Measurements from ENCODE around the gene EVPL. TPM values are rescaled to one million over a fixed set of nuclear protein-coding genes. Genes with fewer than 3 reads are reported as not detected.

Gene EVPL
- total and polyA plus RNA-seq, 2 experiments from 2014 or later: 0.47 to 1.3 TPM

GRCh38 chr17:76050538-76051467, 23.7 kb upstream of the EVPL start:
- no peak overlapping the region for H2AFZ ChIP-seq
- H3K9me3 Mint-ChIP-seq: no peaks in the 10 kb centered on the region
- no peaks in the 10 kb centered on the region for H3K27me3 ChIP-seq (ENCODE audit: insufficient read depth)
- peaks cover 5% of the 10 kb centered on the region; the same call in 2 of the 3 replicates for H3K4me1 Mint-ChIP-seq
- ATAC-seq (no peak), DNase-seq (ENCODE audit: low spot score) (no peak)
- H3K9me2 ChIP-seq (ENCODE audit: insufficient read depth): no peaks in the 10 kb centered on the region
- no peak overlapping the region for H3K4me3 ChIP-seq
- no peak overlapping the region; the same call in 1 of the 2 replicates for H3K27ac Mint-ChIP-seq
- H3K27ac ChIP-seq (ENCODE audit: low read depth): peak overlapping the region; percentile 74; the same call in 1 of the 2 replicates
- H3K4me3 Mint-ChIP-seq: no peak overlapping the region
- peaks cover 62% of the 10 kb centered on the region for H3K36me3 Mint-ChIP-seq (ENCODE audit: low read depth)
- H3K4me1 ChIP-seq (ENCODE audit: insufficient read depth): peaks cover 9% of the 10 kb centered on the region; the same call in 1 of the 2 replicates
- TF ChIP-seq JUNB (IDR thresholded peaks at IDR 0.05; ENCODE audit: unreplicated experiment) (no peak), EZH2phosphoT487 (IDR thresholded peaks at IDR 0.05; ENCODE audit: unreplicated experiment) (no peak), CTCF (conservative IDR thresholded peaks at IDR 0.05; ENCODE audit: low read depth in 2 of 2) (no peak), ZNF331 (CRISPR knock-in tag; IDR thresholded peaks at IDR 0.05; ENCODE audit: low read depth) (no peak), ZNF114 (CRISPR knock-in tag; IDR thresholded peaks at IDR 0.05) (no peak)
- H4K20me1 ChIP-seq (replicated peaks; ENCODE audit: insufficient read depth): peaks cover 15% of the 10 kb centered on the region
- H3K79me2 ChIP-seq (replicated peaks; ENCODE audit: insufficient read depth): peaks cover 14% of the 10 kb centered on the region; the same call in 1 of the 2 replicates
- H3K4me2 ChIP-seq: no peak overlapping the region
- H3K36me3 ChIP-seq (ENCODE audit: insufficient read depth): peaks cover 35% of the 10 kb centered on the region
- peaks cover 12% of the 10 kb centered on the region; the same call in 1 of the 2 replicates for H3F3A ChIP-seq (replicated peaks; ENCODE audit: low read depth)
- H3K27me3 Mint-ChIP-seq (ENCODE audit: insufficient read depth, low read depth, poor library complexity): peaks cover 1% of the 10 kb centered on the region

- peaks cover 1% of the 10 kb centered on the region for H3K27me3 Mint-ChIP-seq (ENCODE audit: insufficient read depth, low read depth, poor library complexity)
- Histone ChIP-seq H3K27ac (ENCODE audit: low read depth) (peak overlapping the region; percentile 74), H4K20me1 (replicated peaks; ENCODE audit: insufficient read depth) (peaks cover 15% of the 10 kb centered on the region), H3K79me2 (replicated peaks; ENCODE audit: insufficient read depth) (peaks cover 14% of the 10 kb centered on the region; the same call in 1 of the 2 replicates), H3K27me3 (ENCODE audit: insufficient read depth) (no peaks in the 10 kb centered on the region), H3K36me3 (ENCODE audit: insufficient read depth) (peaks cover 35% of the 10 kb centered on the region), H3K4me3 (no peak overlapping the region), H3K4me2 (no peak overlapping the region), H3K4me1 (ENCODE audit: insufficient read depth) (peaks cover 9% of the 10 kb centered on the region; the same call in 1 of the 2 replicates), H3K9me2 (ENCODE audit: insufficient read depth) (no peaks in the 10 kb centered on the region), H2AFZ (no peak overlapping the region), H3F3A (replicated peaks; ENCODE audit: low read depth) (peaks cover 12% of the 10 kb centered on the region; the same call in 1 of the 2 replicates)
- no peak for TF ChIP-seq EZH2phosphoT487 (IDR thresholded peaks at IDR 0.05; ENCODE audit: unreplicated experiment)
- TF ChIP-seq POLR2AphosphoS5 (IDR thresholded peaks at IDR 0.05; ENCODE audit: low read depth): no peak
- no peak for TF ChIP-seq CREB1 (CRISPR knock-in tag; IDR thresholded peaks at IDR 0.05; ENCODE audit: low read depth)
- no peak for TF ChIP-seq NANOG (IDR thresholded peaks at IDR 0.05; ENCODE audit: borderline replicate concordance)
- no peak for TF ChIP-seq EZH2 (IDR thresholded peaks at IDR 0.05; ENCODE audit: low read depth, unreplicated experiment)
- TF ChIP-seq STAT1 (IDR thresholded peaks at IDR 0.05; ENCODE audit: unreplicated experiment): no peak
- H3K4me3 Mint-ChIP-seq: no peak overlapping the region
- no peak overlapping the region; the same call in 1 of the 2 replicates for H3K27ac Mint-ChIP-seq
- peaks cover 66% of the 10 kb centered on the region for H3K36me3 Mint-ChIP-seq (ENCODE audit: low read depth)
- ATAC-seq (no peak), DNase-seq (ENCODE audit: low spot score) (no peak)
- peaks cover 5% of the 10 kb centered on the region; the same call in 2 of the 3 replicates for H3K4me1 Mint-ChIP-seq
- no peaks in the 10 kb centered on the region for H3K9me3 Mint-ChIP-seq
These were observed 22.9 kb upstream of the EVPL start for GRCh38 chr17:76049836-76050537.

Measured in GM23338 (cell line).